ENCODE data around the gene OTOS. TPM values are rescaled to one million over a fixed set of nuclear protein-coding genes. Genes with fewer than 3 reads are reported as not detected.

The OTOS gene
- total RNA-seq, 1 experiment from 2014 or later, result not detected

DNA sequence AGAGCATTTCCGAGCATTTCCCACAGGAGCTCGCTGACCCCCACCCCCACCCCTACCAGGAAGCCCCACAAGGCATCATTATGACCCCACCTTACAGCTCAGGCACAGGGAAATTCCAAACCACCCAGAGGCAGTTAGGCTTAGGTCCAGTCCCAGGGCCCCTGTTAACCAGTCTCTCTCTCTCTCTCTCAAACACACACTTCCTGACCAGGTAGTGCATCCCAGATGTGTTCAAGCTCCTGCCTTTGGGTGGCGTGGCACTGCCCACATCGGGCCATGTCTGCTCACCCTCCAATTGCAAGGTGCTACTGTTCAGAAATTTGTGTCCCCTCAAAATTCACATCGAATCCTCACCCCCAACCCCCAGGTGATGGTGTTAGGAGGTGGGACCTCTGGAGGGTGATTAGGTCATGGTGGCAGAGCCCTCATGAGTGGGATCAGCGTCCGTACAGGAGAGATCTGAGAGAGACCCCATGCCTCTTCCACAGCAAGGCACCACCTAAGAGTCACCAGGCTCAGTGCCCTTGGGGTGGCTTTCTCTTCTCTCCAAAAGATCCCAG lies 13.2 kb downstream of the OTOS start:
- intact Hi-C loops (cut with micrococcal nuclease; ENCODE audit: unreplicated experiment), result no loop called here
- Histone ChIP-seq H3K4me1 (replicated peaks; ENCODE audit: insufficient read depth) (no peaks in the 10 kb centered on the region), H3K4me2 (no peak overlapping the region), H3K27ac (no peak overlapping the region), H3F3A (ENCODE audit: insufficient read depth, low read depth) (no peaks in the 10 kb centered on the region), H4K20me1 (ENCODE audit: insufficient read depth) (no peaks in the 10 kb centered on the region; the same call in 1 of the 2 replicates), H3K9me3 (ENCODE audit: insufficient read depth, low read depth) (no peaks in the 10 kb centered on the region), H3K4me3 (no peak overlapping the region), H3K79me2 (ENCODE audit: low read depth) (no peaks in the 10 kb centered on the region), H2AFZ (no peak overlapping the region), H3K9me2 (ENCODE audit: insufficient read depth) (no peaks in the 10 kb centered on the region), H3K27me3 (ENCODE audit: insufficient read depth, low read depth) (no peaks in the 10 kb centered on the region), H3K36me3 (ENCODE audit: low read depth) (peaks cover 15% of the 10 kb centered on the region; the same call in 1 of the 2 replicates)
- POLR2A ChIA-PET (ENCODE audit: unreplicated experiment), result no interaction called here
- BruUV-seq (replicated peaks), result no TSS peak
- CTCF ChIA-PET, result no interaction called here
- TF ChIP-seq CTCF (conservative IDR thresholded peaks at IDR 0.05) (no peak), EZH2 (IDR thresholded peaks at IDR 0.05; ENCODE audit: low read depth) (no peak)
- DNase-seq, result no peak

DNA sequence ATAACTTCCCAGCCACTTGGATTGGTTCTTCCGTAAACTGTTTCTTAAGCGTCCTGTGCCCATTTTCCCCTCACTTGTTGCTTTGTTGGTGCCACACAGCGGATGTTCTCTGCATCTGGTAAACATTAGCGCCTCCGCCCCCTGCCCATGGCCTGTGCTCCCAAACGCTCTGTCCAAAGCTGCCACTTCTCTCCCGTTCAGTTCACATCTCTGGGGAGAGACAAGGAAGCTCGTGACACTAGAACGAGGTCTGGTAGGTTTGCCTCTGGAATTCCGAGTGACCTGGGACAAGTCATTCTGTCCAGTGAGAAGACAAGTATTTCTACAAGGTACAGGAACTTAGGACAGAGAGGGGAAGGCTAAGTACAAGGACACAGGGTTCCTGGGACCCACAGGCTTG lies 13.7 kb downstream of the OTOS start:
- H4K20me1 ChIP-seq (ENCODE audit: insufficient read depth), result no peaks in the 10 kb centered on the region; the same call in 1 of the 2 replicates
- H3K79me2 ChIP-seq (ENCODE audit: low read depth), result no peaks in the 10 kb centered on the region
- intact Hi-C loops (cut with micrococcal nuclease; ENCODE audit: unreplicated experiment), result no loop called here
- TF ChIP-seq CTCF (conservative IDR thresholded peaks at IDR 0.05) (no peak), EZH2 (IDR thresholded peaks at IDR 0.05; ENCODE audit: low read depth) (no peak)
- no peak overlapping the region for H2AFZ ChIP-seq
- H3F3A ChIP-seq (ENCODE audit: insufficient read depth, low read depth), result no peaks in the 10 kb centered on the region
- no TSS peak for BruUV-seq (replicated peaks)
- DNase-seq, result no peak
- H3K27ac ChIP-seq, result no peak overlapping the region
- no peak overlapping the region for H3K4me2 ChIP-seq
- no peaks in the 10 kb centered on the region for H3K9me2 ChIP-seq (ENCODE audit: insufficient read depth)
- H3K4me3 ChIP-seq, result no peak overlapping the region
- peaks cover 4% of the 10 kb centered on the region; the same call in 1 of the 2 replicates for H3K27me3 ChIP-seq (ENCODE audit: insufficient read depth, low read depth)
- H3K36me3 ChIP-seq (ENCODE audit: low read depth), result peaks cover 11% of the 10 kb centered on the region; the same call in 1 of the 2 replicates
- CTCF ChIA-PET, result interaction anchor here (0.5 kb wide), 1 partner anchor 66 kb away, joined by 5 read pairs; no protein-coding TSS in a partner anchor
- H3K9me3 ChIP-seq (ENCODE audit: insufficient read depth, low read depth), result no peaks in the 10 kb centered on the region
- POLR2A ChIA-PET (ENCODE audit: unreplicated experiment), result no interaction called here
- H3K4me1 ChIP-seq (replicated peaks; ENCODE audit: insufficient read depth), result no peaks in the 10 kb centered on the region

- intact Hi-C loops (cut with micrococcal nuclease; ENCODE audit: unreplicated experiment), result no loop called here
- Histone ChIP-seq H2AFZ (no peak overlapping the region), H3K79me2 (ENCODE audit: low read depth) (no peaks in the 10 kb centered on the region), H4K20me1 (ENCODE audit: insufficient read depth) (no peaks in the 10 kb centered on the region), H3K9me3 (ENCODE audit: insufficient read depth, low read depth) (no peaks in the 10 kb centered on the region), H3K4me1 (replicated peaks; ENCODE audit: insufficient read depth) (no peaks in the 10 kb centered on the region), H3F3A (ENCODE audit: insufficient read depth, low read depth) (no peaks in the 10 kb centered on the region), H3K4me3 (no peak overlapping the region), H3K27ac (no peak overlapping the region), H3K9me2 (ENCODE audit: insufficient read depth) (no peaks in the 10 kb centered on the region), H3K4me2 (no peak overlapping the region), H3K36me3 (ENCODE audit: low read depth) (0 out of 2 replicates have a peak, but pooled peaks cover 2% of the 10 kb centered on the region), H3K27me3 (ENCODE audit: insufficient read depth, low read depth) (peaks cover 14% of the 10 kb centered on the region)
- no TSS peak for BruUV-seq (replicated peaks)
- no peak for TF ChIP-seq EZH2 (IDR thresholded peaks at IDR 0.05; ENCODE audit: low read depth)
- TF ChIP-seq CTCF (conservative IDR thresholded peaks at IDR 0.05), result no peak
- ChIA-PET POLR2A (ENCODE audit: unreplicated experiment) (no interaction called here), CTCF (no interaction called here)
- no peak for DNase-seq
Observed at GRCh38 chr2:240125742-240126141, 14.7 kb downstream of the OTOS start.
